Lower lobe of right lung (tissue), 2 donors: ENCODE results near the gene SNX20. TPM values are rescaled to one million over a fixed set of nuclear protein-coding genes. Genes with fewer than 3 reads are reported as not detected.

Source experiments
- ATAC-seq, 2 donors: fragments of 200-7000 bp; cut with Tn5 transposase; one replicate each; pipeline ENCODE4 v1.9.1; 2020 to 2022; ENCODE audit warnings: mild to moderate bottlenecking in 2 of 2, moderate library complexity in 2 of 2
- DNase-seq: peaks from one replicate; pipeline ENCODE4 v3.0.0-alpha.2; 2020
- H3K27ac ChIP-seq: fragments of 200-600 bp; one replicate; pipeline ENCODE4 v1.8.0; 2022
- H3K27me3 ChIP-seq: fragments of 200-600 bp; one replicate; pipeline ENCODE4 v1.8.0; 2022; ENCODE audit warnings: low read depth
- H3K36me3 ChIP-seq: fragments of 200-600 bp; one replicate; pipeline ENCODE4 v1.8.0; 2022; ENCODE audit warnings: mild to moderate bottlenecking
- H3K4me1 ChIP-seq: fragments of 200-600 bp; one replicate; pipeline ENCODE4 v1.8.0; 2022
- H3K4me3 ChIP-seq: fragments of 200-600 bp; one replicate; pipeline ENCODE4 v1.8.0; 2022; ENCODE audit warnings: mild to moderate bottlenecking
- H3K9me3 ChIP-seq: fragments of 200-600 bp; one replicate; pipeline ENCODE4 v1.8.0; 2022
- intact Hi-C: fragments of 100-400 bp; cut with DNase I; formaldehyde crosslinking; loops from one replicate; pipeline ENCODE4 v1.11.0; 2022
- total RNA-seq: library from RNA; stranded (reverse); fragmentation: NEBNext Ultra II Directional; extraction: Animal tissue kit (Norgen Biotek cat#: 25700); gene quantifications from one replicate; pipeline ENCODE4 v1.2.1, GENCODE V29; 2021
- TF ChIP-seq, protein P1 (sequence below): fragments of 200-600 bp; IDR thresholded peaks from one replicate; pipeline ENCODE4 v1.8.0; 2022; ENCODE audit warnings: antibody characterized with exemption, mild to moderate bottlenecking
- donor health status: DM: no; HTN: yes; CAD: no; lungs with severe emphysema.

The SNX20 gene
- total RNA-seq, 1 donor from 2014 or later: 15.4 TPM

DNA sequence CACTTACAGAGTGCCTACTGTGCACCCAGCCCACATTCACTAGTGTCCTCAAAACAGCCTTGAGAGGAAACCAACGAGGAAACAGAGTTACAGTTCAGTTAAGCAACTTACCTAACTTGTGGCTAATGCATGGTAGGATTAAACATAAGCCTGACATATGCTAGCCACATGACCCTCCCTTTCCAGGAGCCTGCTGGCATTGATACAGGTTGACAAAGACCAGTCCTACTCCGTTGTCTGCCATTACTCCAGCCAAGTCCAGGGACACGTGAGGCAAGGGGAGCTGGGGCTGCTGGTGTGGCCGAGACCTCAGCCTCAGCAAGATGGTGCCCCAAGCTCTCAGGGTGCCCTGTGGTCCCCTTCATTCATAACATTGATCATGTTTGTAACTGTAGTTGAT is 37.9 kb downstream of the SNX20 start:
- intact Hi-C loops: no loop called here
- TF ChIP-seq, protein P1, sequence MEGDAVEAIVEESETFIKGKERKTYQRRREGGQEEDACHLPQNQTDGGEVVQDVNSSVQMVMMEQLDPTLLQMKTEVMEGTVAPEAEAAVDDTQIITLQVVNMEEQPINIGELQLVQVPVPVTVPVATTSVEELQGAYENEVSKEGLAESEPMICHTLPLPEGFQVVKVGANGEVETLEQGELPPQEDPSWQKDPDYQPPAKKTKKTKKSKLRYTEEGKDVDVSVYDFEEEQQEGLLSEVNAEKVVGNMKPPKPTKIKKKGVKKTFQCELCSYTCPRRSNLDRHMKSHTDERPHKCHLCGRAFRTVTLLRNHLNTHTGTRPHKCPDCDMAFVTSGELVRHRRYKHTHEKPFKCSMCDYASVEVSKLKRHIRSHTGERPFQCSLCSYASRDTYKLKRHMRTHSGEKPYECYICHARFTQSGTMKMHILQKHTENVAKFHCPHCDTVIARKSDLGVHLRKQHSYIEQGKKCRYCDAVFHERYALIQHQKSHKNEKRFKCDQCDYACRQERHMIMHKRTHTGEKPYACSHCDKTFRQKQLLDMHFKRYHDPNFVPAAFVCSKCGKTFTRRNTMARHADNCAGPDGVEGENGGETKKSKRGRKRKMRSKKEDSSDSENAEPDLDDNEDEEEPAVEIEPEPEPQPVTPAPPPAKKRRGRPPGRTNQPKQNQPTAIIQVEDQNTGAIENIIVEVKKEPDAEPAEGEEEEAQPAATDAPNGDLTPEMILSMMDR: no peak

DNA sequence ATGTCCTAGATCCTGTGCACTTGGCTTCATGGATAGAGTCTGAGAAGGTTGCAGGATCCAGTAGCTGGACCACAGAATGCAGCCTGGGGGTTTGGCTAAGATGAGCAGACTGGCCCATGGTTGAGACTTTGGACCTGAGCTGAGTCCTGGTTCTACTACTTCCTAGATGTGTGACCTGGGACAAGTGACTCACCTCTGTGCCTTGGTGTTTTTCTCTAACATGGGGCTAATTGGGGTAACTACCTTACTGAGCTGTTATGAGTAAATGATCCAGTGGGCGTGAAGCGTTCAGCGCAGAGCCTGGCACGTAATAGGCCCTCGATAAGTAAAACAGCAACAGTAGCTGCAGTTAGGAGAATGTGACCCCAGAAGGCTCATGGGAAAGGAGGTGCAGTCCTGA is 38.8 kb downstream of the SNX20 start:
- no peak for DNase-seq
- no peaks in the 10 kb centered on the region for H3K27me3 ChIP-seq
- intact Hi-C loops: no loop called here
- no peak overlapping the region for H3K27ac ChIP-seq
- no peaks in the 10 kb centered on the region for H3K4me1 ChIP-seq
- ATAC-seq: no peak
- TF ChIP-seq, protein P1: no peak
- no peak overlapping the region for H3K4me3 ChIP-seq
- H3K36me3 ChIP-seq: no peaks in the 10 kb centered on the region
- H3K9me3 ChIP-seq: no peaks in the 10 kb centered on the region

More for the DNA sequence above, 37.9 kb downstream of the SNX20 start:
- no peak overlapping the region for H3K27ac ChIP-seq
- no peaks in the 10 kb centered on the region for H3K36me3 ChIP-seq
- H3K9me3 ChIP-seq: no peaks in the 10 kb centered on the region
- H3K4me1 ChIP-seq: no peaks in the 10 kb centered on the region
- no peak overlapping the region for H3K4me3 ChIP-seq
- no peak for DNase-seq
- no peak for ATAC-seq
- H3K27me3 ChIP-seq: no peaks in the 10 kb centered on the region

DNA sequence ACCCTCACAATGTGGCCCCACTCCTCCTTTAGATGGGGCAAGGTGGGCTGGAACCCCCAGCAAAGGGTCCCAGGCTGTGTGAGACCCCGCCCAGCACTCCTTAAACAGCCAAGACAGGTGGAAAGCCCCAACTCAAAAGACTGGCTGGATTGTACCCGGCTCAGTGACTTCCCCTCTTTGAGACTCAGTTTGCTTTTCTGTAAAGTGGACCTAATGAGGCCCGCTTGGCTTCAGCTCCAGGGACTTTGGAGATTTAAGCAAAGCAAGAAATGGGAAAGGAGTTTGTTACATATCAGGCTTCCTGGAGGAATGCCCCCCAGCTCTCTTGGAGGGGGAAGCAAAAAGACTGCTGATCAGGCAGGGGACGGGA is 39.3 kb downstream of the SNX20 start:
- H3K36me3 ChIP-seq: no peaks in the 10 kb centered on the region
- DNase-seq: no peak
- intact Hi-C loops: no loop called here
- TF ChIP-seq, protein P1: no peak
- H3K27me3 ChIP-seq: no peaks in the 10 kb centered on the region
- no peak overlapping the region for H3K4me3 ChIP-seq
- ATAC-seq: no peak
- no peak overlapping the region for H3K27ac ChIP-seq
- H3K4me1 ChIP-seq: no peaks in the 10 kb centered on the region
- H3K9me3 ChIP-seq: no peaks in the 10 kb centered on the region

DNA sequence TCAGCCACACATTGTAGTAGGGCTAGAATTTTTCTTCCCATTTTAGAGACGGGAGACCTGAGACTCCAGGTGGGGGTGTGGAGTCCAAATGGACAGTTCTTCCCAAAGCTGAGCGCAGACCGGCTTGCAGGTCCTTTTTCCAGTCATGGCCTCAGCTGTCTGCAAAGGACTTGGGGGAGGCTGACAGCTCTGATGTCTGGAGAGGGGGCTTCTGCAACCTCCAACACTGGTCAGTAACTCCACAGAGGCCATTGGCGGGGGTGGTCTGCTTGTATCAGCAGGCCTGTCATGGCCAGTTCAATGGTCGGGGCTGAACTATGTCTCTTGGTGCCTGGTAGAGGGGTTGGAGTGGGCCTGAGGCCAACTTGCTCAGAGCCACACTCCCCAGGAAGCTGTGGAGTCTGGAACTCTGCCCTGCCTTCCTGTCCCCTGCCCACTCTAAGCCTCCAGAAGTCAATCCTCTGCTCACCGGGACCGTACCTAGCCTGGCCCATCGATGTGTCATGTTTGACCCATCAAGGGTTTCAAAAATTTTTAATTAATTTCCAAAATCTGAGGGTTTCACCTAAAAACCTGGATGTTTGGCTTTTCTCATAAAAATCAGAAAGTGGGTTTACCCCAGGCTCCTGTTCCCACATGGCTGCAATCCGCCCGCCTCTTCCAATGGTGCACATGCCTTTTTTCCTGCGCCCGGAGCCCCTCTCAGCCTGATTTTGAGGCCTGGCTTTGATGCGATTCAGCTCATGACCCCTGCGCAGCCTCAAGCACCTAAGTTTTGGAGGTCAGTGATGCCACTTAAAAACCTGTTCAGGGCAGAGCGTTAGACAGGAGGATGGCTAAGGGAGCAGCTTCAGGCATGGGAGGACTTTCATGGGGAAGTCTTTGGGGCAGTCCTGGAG is 39.9 kb downstream of the SNX20 start:
- intact Hi-C loops: no loop called here
- H3K27ac ChIP-seq: no peak overlapping the region
- no peaks in the 10 kb centered on the region for H3K27me3 ChIP-seq
- H3K36me3 ChIP-seq: no peaks in the 10 kb centered on the region
- no peaks in the 10 kb centered on the region for H3K4me1 ChIP-seq
- no peak for DNase-seq
- H3K9me3 ChIP-seq: no peaks in the 10 kb centered on the region
- ATAC-seq: no peak
- TF ChIP-seq, protein P1: no peak
- no peak overlapping the region for H3K4me3 ChIP-seq

DNA sequence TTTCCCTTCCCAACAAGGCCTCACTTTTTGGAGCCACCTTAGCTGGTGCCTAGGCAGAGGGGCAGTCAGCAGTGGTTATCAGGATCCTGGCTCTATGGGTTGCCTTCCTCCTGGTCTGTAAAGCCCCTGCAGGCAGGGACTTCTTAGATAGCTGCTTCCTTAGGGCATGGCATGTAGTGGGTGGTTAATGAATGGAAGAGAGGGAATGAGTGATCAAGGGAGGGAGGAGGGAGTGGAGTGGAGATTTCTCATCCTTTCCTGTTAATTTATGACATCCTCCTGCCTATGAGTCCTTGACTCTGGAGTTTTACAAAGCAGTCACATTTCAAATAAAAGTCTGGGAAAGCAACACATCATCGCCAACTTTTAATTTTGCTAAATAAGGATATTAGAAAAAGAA is 40.7 kb downstream of the SNX20 start:
- Histone ChIP-seq H3K27ac (no peak overlapping the region), H3K27me3 (no peaks in the 10 kb centered on the region), H3K9me3 (no peaks in the 10 kb centered on the region), H3K4me3 (no peak overlapping the region), H3K4me1 (no peaks in the 10 kb centered on the region), H3K36me3 (no peaks in the 10 kb centered on the region)
- DNase-seq (no peak), ATAC-seq (no peak)
- TF ChIP-seq, protein P1: no peak
- intact Hi-C loops: no loop called here
